ENCODE measurements around the gene SRPK3.

Gene SRPK3

DNA sequence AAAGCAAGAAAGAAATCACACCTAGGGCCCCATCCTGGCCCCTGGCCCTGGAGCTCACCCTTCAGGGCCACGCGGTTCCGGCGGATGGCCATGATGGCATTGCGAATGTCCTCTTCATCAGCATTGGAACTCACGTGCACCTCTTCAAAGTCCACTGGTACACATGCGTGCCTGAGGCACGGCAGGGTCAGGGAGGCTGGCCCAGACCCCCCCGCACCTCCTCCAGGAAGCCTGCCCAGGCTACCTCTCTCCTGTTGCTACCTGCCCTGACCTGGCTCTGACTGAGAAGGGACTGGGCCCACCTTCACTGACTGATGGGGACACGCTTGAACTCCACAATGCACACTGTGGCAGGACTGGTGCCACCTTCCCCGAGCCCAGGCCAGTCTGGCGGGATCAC lies 8.8 kb downstream of the SRPK3 start:
- DNase-seq = no peak

DNA sequence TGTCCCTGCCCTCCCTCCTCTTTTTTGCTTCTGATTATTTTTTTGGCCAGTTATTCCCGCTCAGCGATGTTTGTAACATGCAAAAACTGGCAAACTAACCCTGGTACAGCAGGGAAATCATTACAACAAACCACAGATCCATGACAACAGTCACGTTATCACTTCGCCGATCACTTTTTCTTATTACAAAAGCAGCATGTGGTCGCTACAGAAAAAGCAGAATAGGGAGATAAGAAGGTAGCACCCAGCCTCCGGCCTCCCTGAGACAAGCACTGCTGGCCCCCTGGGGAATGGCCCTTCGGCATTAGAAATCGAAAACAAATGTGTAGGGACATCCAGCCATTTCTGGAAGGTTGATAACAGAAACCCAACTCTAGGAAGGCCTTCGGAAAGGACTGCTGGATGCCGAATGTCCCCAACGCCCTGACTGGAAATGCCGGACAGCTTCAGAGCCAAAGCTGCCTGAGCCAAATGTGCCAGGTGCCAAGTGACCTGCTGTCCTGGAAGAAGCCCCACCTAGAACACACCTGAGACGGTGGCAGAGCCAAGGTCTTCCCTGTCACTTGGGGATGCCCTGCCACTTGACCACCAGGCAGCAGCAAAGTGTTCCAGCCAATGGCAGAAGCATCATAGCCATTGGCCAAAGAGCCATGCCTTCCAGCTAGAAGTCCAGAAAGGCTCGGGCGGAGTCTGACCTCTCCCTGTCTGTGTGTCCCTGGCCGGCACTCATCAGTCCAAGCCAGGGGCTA lies 10.4 kb downstream of the SRPK3 start:
- no peak for DNase-seq

DNA sequence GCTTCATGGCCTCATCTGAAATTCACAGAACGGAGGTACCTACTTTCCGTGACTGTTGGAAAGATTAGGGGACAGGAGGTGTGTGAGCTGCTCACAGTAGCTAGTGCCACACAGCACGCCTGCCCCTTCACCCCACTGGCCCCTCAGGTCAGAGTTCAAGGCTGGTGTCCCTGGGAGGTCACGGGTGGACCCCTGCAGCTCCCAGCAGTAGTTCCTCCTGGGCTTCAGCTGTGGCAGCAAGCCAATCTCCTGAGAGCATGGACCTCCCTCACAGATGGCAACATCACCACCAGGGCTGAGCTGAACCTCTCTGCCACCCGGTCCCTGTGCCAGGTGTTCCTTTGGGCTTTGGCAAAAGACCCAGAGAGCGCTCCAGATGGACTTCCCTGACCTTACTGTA lies 11.5 kb downstream of the SRPK3 start:
- DNase-seq = no peak

DNA sequence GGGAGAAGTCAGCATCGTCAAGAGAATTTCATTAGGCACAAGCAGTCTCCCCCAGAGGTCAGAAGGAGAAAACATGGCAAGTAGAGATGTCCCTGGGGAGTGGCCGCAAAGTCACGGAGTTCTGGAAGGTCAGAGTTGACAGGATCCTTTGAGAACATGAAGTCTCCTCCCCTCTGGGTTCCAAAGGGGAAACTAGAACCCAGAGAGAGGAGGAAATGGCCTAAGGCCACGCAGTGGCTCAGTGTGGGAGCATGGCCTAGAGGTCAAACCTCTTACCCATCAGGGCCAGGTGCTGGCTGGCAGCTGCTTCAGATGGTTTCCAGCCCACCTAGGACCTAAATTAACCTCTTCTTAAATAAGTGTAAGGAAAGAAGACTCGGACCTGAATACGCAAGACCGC lies 12.4 kb downstream of the SRPK3 start:
- no peak for DNase-seq

DNA sequence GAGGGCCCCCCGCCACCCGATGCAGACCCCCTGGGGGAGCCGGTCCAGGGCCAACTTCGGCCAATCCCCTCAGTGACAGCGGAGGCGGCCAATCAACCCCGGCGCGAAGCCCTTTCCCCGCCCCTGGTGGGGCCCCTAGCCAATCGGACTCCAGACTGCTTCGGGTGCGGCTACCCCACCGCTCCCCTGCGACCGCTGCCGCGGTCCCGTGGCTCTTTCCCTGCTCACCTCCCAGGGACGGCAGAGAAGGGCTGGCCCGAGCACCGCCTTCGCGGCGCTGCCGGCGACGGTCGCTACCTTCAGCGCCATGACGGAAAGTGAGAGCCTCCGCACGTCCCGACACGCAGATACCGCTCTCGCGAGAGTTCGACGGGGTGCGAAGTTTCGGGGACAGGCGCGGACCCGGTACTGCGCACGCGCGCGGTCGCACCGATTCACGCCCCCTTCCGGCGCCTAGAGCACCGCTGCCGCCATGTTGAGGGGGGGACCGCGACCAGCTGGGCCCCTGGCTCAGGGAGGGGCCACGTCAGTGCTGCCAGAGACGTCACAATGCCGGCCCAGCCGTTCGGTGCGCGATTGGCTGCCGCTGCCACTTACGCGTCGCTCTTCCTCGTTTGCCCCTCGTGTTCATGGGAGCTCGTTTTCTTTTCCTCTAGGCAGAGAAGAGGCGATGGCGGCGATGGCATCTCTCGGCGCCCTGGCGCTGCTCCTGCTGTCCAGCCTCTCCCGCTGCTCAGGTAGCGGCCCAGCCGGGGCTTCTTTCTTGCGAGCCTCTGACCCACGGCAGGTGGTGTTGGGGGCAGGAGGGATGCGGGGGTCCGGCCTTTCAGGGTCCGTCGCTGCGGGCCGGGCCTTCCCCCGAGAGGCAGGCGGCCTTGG lies 13.4 kb downstream of the SRPK3 start, which contains the start of the genes IDH3G and SSR4:
Gene IDH3G (minus strand): TSS at position 358 of the 879 bp plus-strand sequence. CDS start 49 bp downstream, at position 309.
Gene SSR4 (plus strand): TSS at position 651 of the 879 bp plus-strand sequence. CDS start 20 bp downstream, at position 671.
- DNase-seq = peak; percentile 95

DNA sequence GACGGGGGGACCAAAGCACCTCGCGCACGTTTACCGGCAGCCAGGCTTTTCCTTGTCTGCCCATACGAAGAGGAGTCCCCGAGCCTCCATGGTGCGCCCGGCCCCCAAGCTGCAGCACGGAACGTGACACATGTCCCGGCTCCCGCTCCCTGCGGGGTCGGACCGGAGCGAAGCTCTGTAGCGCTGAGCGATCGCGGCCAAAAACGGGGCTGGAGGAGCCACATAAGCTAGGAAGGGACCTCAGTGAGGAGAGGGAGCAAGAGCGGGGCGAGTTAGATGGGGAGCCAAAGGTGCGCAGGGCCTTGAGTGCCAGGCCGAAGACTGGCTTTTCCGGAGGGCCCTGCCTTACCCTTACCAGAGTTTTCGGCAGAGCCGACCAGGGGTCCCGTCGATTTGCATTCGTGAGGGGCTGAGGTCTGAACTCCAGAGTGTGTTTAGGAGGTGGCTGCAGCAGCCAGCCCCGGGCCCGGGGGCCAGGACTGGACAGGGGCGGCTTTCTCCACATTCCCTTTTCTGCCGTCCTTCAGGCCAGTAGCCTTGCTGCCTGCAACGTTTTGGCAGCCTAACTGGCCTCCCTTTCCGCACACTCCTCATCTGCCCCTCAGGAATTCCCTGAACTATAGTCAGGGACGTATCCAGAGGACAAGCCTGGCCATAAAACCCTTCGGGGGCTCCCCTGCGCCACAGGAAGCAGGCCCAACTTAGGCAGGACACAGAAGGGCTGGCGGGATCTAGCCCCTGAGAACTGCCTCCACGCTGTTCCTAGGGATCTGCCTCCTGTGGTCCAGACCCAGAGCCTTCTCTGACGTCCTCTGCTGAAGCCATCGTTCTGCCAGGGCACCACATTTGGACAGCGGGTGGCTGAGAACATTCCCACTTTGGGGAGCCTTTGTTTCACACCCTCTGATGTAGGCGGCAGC lies 14.3 kb downstream of the SRPK3 start:
- no peak for DNase-seq

DNA sequence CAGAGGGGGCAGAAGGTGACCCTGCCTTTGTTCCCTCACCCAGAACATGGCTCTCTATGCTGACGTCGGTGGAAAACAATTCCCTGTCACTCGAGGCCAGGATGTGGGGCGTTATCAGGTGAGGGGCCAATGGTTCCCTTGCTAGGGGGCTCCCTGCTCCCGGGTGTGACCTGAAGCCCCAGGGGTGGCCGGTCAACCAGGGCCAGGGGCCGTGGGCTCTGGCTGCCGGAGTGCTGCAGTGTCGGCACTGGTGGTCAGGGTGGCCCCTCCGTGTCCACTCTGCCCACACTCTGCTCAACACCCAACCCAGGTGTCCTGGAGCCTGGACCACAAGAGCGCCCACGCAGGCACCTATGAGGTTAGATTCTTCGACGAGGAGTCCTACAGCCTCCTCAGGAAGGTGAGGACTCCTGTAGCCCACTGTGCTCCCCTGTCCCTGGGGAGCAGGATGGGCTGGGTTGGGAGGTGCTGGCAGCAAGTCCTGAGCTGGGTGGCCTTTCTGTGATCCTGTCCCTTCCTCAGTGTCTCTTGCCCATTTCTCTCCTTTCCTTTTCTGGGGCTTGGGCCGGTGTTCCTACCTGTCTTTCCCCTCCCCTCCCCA lies 16.7 kb downstream of the SRPK3 start:
- DNase-seq = no peak

DNA sequence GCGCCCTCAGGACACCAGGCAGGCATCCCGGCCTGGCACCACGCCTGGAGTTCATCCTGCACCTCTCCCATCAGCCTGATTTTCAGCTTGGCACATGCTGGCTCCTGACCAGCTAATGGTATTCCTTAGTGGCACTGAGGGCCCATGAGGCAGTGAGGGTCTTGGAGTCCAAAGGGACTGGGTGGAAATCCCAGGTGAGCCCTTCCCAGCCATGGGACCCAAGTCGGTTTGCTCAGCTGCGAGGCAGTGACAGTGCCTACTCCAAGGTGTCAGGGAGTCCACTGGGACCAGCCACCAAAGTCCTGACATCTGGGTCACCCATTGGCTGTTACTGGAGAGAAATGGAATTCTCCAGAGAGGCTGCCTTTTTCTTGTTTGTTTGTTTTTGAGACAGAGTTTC lies 18.5 kb downstream of the SRPK3 start:
- no peak for DNase-seq

DNA sequence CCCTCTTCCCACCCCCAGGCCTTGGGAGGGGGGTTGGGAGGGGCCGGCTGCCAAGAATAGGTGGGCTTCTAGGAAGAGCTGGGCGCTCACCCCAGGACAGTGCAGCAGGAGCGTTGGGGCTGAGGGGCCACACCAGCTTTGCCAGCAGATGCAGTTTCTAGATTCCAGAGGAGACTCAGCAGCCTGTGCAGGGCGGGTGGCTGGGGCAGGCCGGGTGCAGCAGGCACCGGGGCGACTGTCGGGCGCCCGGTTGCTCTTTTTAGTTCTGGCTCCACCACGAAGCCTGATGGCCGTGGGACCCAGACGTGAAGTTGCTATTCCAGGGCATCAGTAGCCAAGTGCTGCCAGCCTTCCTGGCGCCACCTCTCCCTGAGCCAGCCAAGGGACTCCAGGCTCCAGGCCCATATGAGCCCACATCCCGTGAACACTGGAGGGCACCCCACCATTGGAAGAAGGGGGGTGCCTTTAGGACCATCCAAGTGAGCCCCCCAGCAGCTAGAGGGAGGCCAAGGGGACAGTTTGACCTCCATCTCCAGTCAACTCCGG lies 19.4 kb downstream of the SRPK3 start:
- no peak for DNase-seq

DNA sequence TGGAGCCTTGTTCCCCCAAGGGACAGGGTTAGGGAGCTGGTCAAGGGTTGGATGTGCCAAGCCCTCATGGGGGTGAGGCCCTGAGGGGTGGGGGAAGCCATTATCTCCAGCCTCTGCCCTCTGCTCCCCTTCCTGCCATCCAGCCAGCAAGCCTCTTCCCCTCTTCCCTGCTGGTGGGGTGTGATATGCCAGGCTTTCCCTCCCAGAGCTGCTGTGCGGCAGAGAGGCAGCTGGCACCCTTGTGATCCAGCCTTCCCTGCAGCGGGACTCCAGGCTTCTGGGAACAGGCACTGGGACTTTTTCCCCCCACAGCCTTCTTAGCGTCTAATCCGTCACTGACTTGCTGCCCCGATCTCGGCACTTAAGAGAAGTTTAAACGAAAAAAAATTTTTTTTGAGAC lies 19.9 kb downstream of the SRPK3 start:
- DNase-seq = no peak

DNA sequence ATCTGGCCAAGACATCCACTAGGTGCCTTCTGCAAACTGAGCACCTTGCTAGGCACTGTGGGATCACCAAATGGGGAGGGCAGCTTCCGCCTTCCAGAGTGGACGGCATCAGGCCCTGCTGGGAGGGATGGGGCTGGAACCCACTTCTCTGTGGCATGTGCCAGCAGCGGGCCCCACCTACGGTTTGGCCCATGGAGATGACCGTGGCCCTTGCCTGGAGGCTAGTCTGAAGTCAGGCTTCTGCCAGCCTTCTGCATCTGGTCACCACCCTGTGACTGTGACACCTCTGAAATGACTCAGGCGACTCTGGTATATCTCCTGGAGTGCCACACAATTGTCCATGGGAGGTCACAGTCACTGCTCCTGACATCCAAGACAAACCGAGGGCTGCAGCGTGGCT lies 20.8 kb downstream of the SRPK3 start:
- no peak for DNase-seq

DNA sequence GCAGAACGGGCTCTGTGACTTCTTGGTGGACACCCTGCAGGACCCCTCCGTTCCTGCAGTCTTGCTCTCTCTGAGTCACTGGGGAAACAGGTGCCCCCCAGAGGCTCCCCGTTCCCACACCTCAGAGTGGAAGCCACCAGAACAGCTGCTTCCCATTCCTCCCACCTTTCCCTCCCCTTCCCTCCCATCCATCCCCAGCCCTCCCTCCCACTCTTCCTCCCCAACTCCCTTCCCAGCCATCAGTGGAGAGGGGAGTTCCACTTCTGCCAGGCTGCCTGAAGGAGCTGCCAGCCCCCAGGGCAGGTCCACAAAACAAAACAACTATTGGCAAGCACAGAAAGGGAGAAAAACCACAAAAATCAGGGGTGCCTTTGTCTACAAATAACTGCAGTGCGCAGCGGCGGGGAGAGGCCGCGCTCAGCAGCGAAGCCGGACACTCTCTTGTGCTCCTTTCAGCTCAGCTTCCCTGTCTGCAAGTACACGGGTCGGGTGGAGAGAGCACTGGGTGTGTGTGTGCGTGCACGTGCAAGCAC lies 21.7 kb downstream of the SRPK3 start:
- no peak for DNase-seq

DNA sequence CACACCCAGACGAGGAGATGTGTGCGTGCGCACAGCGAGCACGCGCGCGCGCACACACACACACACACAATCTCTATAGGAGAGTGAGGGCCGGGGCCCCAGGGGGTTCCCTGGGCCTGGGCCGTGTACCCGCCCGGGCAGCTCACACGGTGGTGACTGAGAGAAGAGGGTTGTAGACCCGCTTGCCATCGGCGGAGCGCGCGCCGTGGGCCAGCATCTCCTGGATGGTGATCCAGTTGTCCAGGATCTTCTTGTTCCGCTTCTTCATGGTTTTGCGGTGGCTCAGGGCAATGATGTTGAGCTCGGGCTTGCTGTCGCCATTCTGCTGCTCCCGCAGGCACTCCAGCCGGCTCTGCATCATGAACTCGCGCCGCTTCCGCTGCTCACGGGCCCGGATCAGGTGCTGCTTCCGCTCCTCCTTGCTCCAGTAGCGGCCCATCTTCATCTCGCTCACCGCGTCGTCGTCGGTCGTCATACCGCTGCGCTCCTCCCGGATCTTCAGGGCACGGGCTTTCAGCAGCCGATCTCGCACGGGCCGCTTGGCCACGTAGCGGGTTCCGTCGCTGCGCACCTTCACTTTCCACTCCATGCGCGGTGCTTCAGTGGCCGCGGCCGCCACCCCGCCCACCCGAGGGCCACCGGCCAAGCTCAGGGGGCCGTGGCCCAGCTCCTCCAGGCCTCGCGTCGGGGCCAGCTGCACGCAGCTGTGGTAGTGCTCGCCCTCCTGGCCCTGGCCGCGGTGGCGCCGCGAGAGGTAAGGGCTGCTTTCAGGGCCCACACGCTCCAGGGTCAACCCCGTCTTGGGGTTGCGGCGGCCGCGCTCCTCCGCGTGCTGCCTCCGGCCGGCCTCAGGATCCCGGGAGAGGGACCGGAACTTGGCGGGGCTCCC lies 22.6 kb downstream of the SRPK3 start:
- DNase-seq = no peak

DNA sequence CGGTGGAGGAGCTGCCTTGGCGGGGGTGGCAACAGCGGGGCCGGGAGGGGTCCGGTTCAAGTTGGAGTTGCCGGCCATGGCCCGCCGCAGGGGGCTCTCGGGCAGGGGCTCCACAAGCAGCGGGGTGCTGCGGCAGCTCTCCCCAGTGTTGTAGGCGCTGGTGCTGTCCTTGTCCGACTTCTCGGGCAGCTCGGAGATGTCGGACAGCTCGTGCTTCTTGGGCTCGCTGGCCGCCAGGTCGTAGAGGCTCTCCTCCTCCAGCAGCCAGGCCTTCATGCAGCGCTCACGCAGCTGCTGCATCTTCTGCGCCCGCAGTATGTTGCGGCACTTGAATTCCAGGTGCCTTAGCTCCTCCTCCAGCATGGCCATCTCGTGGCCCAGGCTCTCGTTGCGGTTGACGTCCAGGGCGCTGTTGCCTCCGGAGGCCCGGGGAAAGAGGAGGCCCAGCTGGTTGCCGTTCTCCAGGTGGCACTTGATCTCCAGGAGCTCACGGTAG lies 23.3 kb downstream of the SRPK3 start:
- no peak for DNase-seq

DNA sequence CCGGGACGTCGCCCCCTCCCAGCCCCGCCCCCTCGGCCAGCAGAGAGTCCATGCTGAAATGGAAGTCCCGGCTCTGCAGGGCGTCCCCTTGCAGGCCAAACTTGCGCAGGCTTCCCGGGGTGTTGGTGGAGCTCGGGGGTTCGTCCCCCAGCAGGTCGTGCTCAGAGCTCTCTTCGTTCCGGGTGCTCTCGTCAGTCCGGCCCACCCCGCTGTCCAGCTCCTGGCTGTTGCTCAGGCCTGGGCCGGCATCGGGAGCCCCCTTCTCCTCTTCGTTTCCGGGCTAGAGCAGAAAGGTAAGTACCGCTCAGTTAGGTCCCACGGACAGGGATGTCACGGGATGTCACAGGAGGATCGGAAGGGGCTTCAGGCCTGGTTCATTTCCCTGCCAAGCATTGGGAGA lies 23.8 kb downstream of the SRPK3 start:
- no peak for DNase-seq

DNA sequence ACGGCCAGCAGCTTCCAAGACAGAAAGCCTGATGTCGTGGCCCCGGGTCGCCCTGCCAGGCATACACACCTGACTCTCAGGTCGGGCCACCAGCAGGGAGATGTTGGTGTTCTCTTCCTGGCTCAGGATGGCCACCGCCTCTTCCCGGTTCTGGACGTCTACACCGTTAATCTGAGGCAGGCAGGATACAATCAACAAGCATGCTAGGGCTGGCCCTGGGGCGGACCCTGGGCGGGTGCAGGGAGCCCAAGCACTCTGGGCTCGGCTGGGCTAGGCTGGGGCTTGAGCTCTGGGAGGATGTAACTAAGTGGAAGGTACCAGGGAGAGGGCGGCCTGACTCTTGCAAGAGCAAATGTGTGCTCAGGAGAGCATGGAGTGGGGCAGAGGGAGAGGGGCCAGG lies 24.6 kb downstream of the SRPK3 start:
- no peak for DNase-seq

DNA sequence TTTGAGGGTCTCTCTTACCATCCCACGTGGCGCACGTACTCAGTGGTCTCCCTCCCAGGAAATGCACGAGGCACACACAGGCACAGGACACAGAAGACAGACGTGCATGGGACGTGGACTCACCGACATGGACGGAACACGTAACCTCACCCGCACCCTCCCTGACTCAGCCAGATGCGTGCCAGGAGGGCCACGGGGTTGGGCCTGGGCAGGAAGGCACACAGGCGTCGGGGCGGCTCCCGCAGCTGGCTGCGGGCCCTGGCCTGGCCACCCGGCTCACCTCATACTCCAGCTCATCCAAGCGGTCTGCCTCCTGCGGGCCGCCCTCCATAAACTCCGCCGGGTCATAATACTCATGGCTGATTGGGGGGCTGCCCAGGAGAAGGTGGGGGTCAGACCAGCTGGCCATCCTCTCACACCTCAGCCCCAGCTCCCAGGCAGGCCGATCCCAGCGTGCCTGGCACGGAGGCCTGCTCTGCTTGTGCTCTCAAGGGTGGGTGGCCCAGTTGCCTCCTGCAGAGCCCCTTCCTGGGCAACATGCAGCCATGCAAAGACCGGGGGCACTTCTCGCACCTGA lies 26.2 kb downstream of the SRPK3 start:
- DNase-seq = no peak

DNA sequence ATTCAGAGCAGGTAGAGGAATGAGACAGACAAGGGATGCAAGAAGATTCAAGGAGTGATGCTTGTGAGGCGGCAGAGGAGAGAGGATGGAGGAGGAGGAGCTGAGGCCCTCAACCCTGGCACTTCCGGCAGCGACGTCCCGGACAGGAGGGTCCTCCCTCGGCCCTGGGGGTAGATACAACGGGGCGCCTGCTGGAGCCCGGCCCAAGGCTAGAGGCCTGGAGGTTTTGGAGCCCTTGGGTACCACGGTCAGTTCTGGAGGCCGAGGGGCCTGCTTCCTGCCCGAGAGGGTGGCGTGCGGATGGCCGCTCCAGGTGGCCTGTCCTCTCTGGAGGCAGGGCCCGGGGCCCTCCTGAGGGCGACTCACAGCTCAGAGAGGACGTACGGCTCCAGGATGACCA lies 27.1 kb downstream of the SRPK3 start:
- no peak for DNase-seq

DNA sequence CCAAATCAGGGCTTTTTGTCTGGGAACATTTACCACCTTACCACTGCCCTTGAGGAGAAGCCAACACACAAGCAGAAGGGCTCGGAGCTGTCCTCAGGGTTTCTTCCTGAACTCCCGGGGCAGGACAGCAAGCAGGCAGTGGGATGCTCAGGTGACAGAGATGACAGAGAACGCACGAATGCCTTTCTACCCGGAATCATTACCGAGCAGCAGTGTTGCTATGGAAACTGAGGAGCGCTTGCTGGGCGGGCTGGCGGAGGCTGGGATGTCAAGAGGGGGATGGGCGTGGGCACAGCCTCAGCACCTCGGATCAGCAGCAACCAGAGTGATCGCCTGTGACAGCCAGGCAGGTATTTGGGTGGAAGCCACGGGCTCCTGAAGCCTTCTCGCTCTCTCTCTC lies 31.4 kb downstream of the SRPK3 start:
- DNase-seq = no peak

DNA sequence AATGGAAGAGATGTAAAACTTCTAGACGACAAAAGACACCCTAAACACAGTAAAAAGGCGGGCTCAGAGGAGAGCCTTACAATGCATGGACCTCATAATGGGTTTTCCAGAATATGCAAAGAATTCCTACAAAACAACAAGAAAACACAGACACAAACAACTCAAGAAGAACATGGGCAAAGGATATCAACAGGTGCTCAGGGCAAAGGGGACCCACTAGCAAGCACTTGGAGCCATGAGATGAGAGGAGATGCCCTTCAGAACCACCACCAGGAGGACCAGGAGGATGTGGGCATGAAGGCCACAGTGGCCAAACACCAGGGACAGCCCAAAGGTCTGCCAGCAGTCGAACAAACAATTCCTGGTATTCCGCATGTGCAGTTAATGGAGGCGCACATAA lies 32.3 kb downstream of the SRPK3 start:
- no peak for DNase-seq
